HG02943 (cell line): ENCODE measurements around the gene PAX5.

Source experiments
- ATAC-seq: cut with Tn5 transposase; IDR thresholded peaks from one replicate; pipeline ENCODE4 v1.9.1; 2021; ENCODE audit warnings: mild to moderate bottlenecking, low read depth, moderate library complexity; ENCODE audit not compliant: unreplicated experiment

The PAX5 gene

DNA sequence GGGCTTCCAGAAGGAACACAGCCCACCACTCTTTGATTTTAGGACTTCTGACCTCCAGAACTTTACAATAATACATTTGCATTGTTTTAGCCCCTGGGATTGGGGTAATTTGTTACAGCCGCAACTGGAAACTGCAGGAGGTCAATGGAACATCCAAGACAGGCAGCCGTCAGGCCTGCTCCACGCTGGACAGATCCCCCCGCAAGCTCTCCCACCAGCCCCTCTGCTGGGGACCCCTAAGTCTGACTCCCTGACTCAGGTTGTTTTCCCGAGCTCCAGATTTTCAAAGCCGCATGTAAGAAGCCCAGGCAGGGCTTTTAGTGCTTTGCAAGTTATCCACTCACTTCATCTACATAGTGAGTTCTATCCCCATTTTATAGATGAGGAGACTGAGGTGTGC is 127.6 kb downstream of the PAX5 start:
- ATAC-seq, result no peak

DNA sequence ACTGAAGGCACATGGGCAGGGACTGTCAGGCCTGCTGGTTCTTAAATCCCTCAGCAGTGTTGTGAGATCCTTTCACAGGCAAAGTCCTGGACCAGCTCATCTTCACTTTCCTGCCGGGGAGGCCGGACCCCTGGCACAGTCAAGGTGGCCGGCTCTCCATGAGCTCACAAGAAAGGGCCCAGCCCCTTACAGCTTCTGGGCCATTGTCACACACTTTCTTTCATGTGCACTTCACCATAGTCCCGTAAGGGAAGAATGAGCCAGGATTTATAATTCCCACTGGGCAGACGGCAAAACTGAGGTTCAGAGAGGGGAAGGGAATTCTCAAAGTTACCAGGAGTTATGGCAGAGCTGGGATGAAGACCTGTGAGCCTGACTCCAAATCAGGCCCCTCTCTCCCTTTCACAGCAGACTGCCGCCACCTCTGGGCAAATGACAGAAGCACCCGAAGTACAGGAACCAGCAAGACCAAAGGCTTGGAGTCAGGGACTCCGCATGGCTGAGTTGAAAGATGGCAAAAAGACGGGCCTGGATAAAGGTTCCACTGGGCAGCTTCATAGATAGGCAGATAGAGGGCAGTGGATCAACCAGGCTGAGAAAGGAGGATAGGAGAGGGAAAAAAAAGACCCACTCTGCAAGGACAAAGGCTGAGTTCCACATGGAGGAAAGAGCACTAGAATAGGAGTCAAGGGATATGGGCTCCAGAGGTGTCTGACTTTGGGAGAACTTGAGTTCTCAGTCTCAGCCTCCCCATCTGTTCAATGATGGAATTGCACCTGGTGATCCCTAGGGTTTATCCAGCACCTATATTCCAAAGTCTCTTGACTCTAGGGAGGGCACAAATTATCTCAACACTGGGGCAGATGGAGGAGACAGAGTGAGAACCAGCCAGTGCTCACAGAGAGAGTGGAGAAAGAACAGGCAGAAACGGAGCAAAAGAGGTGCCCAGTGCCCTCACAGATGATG is 128.7 kb downstream of the PAX5 start:
- ATAC-seq, result no peak

DNA sequence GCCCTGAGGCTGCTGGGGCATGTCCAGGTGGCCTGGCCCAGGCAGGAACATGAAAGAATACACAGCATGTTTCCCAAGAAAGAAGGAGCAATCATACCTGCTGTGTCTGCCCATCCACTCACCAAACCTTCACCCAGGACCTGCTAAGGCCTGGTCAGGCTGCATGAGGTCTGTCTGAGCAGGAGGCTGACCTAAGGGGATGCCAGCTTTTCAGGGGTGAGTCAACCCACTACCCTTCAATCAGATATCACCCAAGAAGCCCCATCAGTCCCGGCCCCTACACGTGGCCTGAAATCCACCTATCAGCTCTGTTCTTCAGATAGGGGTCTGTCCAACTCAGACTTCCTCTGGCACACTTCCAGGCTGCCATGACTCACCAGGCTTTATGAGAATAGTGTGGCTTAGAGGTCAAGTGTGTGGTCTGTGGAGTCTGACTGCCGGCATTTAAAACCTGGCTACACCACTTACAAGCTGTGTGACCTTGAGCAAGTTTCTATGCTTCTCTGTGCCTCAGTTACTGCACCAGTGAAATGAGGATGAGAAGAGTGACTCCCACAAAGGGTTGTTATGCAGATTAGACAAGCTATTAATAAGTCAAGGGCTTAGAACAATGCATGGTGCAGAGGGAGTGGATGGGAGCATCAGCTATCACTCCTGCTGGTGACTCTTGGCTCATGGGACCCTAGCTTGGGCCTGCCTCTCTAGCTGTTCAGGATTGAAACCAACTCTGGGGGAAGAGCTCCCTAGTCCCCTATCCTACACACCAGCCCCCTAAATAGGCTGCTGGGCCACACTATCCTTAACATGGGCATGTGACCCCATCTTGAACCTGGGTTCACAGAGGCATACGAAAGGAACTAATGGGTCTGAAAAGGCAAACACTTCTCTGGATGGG is 130.3 kb downstream of the PAX5 start:
- no peak for ATAC-seq

GRCh38 chr9:36902861-36903524 is 131.1 kb downstream of the PAX5 start:
- ATAC-seq, result no peak

DNA sequence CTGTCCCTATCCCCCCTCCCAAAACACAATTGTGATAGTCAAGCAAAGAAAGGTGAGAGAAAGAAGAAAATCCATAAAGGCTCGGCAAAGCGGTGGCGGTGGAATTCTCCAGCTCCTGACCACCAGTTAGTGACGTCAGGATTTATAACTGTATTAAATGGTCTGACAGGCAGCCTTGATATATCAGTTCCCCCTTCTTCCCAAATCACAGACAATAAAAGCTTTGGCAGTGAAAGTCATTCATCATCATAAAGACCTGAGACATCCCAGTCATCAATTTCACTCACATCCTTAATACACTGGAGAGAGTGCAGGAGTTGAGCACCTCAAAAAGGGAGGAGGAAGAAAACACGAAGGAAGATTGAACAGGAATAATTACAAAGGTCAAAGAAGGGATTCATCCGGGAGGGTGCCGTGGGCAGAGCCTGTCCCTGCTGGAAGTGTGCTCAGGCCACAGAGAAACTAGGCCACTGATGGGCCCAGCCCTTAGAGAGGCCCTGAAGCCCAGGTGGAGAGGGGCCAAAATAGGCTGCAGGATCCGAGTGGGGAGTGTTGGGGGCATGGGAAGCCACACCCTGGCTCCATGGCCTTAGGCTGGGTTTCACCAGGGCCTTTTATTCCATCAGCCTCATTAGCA is 131.9 kb downstream of the PAX5 start:
- no peak for ATAC-seq

DNA sequence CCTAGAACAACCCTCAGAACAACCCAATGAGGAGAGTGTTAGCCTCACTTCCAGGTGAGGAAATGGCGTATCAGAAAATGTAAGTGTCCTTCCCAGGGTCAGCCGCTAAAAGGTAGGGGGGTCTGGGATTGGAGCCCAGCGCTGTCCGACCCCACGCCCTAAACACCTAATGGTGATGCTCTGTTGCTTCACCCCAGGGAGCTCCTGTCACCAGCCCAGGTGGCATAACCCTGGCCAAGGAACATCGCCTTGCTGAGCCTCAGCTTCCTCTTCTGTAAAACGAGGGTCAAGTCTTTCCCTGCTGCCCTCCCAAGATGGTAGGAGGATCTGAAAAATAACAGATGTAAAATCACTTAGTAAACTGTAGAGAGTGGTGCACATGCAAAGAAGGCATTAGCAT is 132.5 kb downstream of the PAX5 start:
- no peak for ATAC-seq

- no peak for ATAC-seq
Observed at GRCh38 chr9:36900856-36901220, 133.2 kb downstream of the PAX5 start.

DNA sequence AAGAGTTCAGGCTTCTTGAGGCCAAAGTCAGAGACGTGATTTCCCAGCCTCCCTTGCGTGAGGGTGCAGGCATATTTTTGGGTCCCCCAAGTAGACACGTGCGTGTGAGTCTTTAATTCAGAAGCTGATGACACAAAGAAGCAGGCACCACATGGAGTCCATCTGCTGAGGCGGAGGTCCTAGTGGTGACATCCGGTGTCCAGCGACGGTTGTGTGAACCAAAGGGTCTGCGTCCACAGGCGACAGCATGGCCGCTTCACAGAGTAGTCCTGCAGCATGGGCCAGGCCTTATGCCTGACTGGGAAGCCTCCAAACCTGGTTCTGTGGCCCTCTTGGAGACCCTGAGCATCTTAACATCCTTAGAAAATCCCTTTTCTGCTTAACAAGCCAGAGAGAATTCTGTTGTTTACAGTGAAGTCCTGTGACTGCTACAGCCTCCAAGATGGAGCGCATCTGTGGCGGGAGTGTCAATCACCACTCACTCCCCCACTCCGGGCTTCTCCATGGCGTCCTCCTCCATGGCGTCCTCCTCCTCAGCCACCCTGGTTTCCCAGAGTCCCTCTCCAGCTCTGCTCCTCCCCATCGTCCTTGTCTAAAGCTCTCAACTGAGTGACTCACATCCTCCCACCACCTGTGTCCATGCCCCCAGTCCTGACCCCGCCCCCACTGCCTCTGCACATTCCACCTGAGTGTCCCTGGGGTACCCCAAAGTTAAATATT is 133.8 kb downstream of the PAX5 start:
- no peak for ATAC-seq

DNA sequence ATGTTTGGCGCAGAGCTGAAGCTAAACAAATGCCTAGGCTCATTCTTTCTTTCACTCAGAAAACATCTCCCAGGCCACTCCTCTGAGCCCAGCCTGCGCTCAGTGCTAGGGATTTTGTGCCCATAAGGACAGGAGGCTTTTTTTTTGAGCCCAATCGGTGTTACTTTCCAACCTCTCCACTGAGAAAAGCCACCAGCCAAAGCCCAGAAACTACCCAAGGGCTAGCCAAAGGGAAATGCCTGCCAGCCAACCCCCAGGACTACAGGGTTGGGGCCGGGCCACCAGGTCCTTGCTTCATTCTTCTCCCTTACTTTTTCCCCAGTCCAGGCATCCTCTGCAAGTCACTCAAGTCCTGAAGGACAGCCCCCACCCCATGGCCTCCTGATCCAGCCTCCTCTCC is 134.7 kb downstream of the PAX5 start:
- no peak for ATAC-seq

DNA sequence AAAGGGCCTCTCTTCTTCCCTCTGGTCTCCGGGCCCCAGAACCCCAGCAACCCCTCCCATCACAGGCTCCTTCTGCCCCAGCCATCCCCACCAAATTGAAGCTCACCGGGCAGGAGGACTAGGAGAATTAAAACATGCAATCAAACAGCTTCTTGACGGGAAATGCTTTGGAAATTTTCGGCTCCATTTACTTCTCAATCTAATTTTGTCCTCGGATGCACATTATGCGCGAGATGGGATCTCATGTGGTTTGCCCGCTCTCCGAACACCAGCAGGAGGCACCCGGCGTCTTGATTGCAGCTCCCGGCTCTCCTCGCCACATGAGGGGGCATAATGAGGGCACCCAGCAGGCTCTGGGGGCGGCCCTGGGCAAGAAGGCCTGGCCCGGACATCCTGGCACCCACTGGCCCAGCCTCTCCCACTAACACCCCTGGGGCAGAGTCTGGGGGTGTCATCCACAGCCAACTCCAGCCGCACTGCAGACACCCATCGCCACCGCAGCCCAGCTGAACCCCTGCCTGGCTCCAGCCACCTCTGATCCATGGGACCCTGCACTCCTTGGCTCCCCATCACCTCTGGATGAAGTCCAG is 135.5 kb downstream of the PAX5 start:
- ATAC-seq, result no peak

DNA sequence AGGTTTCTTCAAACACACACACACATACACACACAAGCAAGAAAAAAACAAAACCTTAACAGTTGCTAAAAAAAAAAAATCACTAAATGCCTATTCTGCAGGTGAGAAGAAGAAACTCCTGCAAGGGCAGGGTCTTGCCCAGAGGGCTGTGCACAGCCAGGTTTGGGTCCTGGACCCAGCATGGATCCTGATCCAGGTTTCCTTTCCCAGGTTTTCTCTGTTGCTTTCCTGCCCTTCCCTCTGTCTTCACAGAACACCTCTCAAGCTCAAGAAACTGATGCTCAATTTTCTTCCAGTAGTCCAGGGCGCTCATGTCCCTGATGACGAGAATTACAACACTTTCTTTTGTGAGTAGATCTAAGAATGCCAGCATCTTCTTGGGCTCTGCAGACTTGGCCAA is 136.6 kb downstream of the PAX5 start:
- ATAC-seq, result no peak

- ATAC-seq, result no peak
Observed at GRCh38 chr9:36897019-36897418, 137.0 kb downstream of the PAX5 start.

DNA sequence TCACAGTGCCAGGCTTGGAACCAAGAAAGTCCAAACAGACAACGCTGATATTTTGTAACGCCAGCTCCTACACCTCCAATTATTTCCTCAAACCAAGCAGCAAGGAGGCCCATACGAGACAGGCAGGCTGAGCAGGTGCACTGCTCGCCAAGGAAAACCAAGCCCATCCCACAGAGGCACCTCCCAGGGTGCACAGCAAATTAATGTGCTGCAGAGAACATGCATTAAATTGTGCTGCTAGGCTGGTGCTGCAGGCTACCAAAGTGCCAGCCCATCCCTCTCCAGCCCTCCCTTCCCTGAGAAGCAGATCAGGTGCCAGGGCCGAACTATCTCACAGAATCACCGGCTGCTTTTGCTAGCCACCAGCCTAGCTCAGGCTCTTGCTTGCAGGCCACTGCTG is 137.8 kb downstream of the PAX5 start:
- ATAC-seq, result no peak

GRCh38 chr9:36895744-36896260 is 138.3 kb downstream of the PAX5 start:
- no peak for ATAC-seq

GRCh38 chr9:36894695-36895310 is 139.3 kb downstream of the PAX5 start:
- ATAC-seq, result no peak

DNA sequence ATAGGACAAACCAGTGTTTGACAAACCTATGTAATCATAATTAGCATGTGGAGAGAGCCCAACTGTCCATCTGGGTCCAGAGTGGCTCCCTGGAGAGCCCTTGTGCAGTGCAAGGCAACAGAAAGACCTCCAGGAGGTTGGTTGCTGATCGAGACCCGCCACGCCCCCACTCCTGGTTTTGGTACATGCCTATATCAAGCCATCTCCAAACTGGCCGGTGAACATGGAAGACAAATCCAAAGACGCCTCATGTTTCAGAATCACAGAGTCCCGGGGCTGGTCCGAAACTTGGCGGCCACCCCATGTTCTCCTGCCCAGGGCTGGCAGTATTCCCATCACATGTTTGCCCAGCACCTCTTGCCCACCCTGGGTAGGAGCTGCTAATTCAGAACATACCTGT is 140.2 kb downstream of the PAX5 start:
- no peak for ATAC-seq

DNA sequence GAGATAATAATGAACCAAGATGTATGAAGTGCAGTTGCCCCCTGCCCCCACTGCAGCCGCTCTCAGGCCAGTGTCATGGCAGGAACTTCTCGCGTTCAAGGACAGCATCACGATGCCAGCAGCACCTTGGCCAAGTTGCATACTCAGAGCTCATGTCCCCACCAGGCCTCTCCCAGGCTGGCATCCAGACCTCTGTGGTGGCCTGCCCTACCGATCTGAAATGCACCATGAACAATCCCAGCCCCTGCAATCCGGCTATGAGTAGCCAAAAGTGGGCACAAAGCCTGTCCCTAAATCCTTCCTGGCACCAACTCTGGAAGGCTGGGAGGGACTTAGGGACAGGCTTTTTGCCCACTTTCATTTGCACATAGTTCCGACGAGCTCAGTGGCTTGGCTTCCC is 140.9 kb downstream of the PAX5 start:
- ATAC-seq, result no peak

GRCh38 chr9:36892279-36892678 is 141.8 kb downstream of the PAX5 start:
- no peak for ATAC-seq

DNA sequence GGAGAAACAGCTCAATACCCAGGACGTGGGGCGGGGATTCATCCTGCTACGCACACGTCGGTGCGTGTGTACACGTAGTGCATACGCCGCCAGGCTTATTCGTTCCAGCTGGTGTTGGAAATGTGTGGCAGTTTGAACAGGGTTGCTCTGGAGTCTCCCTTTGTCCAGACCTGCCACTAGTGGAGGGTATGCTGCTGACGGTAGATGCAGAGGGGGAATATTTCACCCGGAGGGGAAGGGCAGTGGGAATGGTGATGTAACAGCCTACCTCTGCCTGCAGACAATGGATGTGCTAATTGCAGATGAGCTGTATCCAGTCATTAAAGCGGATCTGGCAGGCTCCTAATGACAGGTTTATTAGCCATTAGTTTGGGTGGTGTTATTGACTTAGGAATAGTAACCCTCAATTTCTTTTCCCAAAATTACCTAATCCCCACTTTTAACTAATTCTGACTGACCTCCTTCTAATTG is 142.7 kb downstream of the PAX5 start:
- no peak for ATAC-seq
